NT2/D1 (cell line): ENCODE data around the gene ZPBP.

Source experiments
- DNase-seq: peaks from one replicate; pipeline ENCODE4 v3.0.0-alpha.2; 2011; ENCODE audit warnings: low read depth, low spot score
- H3K27me3 ChIP-seq: 2 replicates; pipeline ENCODE4 v1.6.0; 2011; ENCODE audit warnings: mild to moderate bottlenecking; ENCODE audit not compliant: insufficient read length, insufficient read depth
- H3K36me3 ChIP-seq: 2 replicates; pipeline ENCODE4 v1.6.1; 2011; ENCODE audit warnings: mild to moderate bottlenecking, low read length, mixed read lengths; ENCODE audit not compliant: insufficient read depth, insufficient read length
- H3K4me1 ChIP-seq: 2 replicates; pipeline ENCODE4 v1.5.1; 2011; ENCODE audit not compliant: insufficient read depth, insufficient read length
- H3K4me3 ChIP-seq: 2 replicates; pipeline ENCODE4 v1.5.1; 2011; ENCODE audit warnings: low read depth; ENCODE audit not compliant: insufficient read length
- H3K9ac ChIP-seq: 2 replicates; pipeline ENCODE4 v1.6.0; 2011; ENCODE audit warnings: low read depth; ENCODE audit not compliant: insufficient read length
- H3K9me3 ChIP-seq: 2 replicates; pipeline ENCODE4 v1.5.1; 2011; ENCODE audit warnings: mild to moderate bottlenecking, low read length; ENCODE audit not compliant: insufficient read depth
- SUZ12 ChIP-seq: IDR thresholded peaks from 2 replicates; pipeline ENCODE4 v1.6.1; 2011; ENCODE audit not compliant: insufficient read length, insufficient read depth; ENCODE audit errors: extremely low read depth
- YY1 ChIP-seq: IDR thresholded peaks from 2 replicates; pipeline ENCODE4 v1.6.1; 2011; ENCODE audit not compliant: insufficient read length, insufficient read depth
- ZNF274 ChIP-seq: IDR thresholded peaks from 2 replicates; pipeline ENCODE4 v1.6.1; 2011; ENCODE audit warnings: mild to moderate bottlenecking, low read depth, low read length

ZPBP gene

DNA sequence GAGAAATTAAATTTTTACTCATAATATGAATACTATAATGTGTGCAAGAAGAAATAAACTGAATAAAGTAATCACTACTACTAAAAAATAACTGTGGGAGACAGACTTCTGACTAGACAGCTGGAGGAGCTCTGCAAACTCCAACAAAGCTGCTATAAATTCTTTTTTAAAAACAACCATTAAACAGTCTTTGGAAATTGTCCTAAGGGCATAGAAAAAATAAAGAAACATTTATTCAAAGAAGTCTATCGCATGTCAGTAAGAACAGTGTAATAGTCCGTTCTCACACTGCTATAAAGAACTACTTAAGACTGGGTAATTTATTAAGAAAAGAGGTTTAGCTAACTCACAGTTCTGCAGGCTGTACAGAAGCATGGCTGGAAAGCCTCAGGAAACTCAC, 56.0 kb downstream of the ZPBP start:
- Histone ChIP-seq H3K27me3 (no peaks in the 10 kb centered on the region), H3K9ac (no peak overlapping the region), H3K4me3 (no peak overlapping the region), H3K36me3 (no peaks in the 10 kb centered on the region), H3K9me3 (no peaks in the 10 kb centered on the region), H3K4me1 (peaks cover 8% of the 10 kb centered on the region)
- no peak for DNase-seq
- no peak for TF ChIP-seq ZNF274
- no peak for TF ChIP-seq SUZ12
- TF ChIP-seq YY1 = no peak

- no peaks in the 10 kb centered on the region for H3K4me1 ChIP-seq
- H3K36me3 ChIP-seq = no peaks in the 10 kb centered on the region
- TF ChIP-seq ZNF274 = no peak
- no peak for TF ChIP-seq YY1
- no peak for TF ChIP-seq SUZ12
- no peaks in the 10 kb centered on the region for H3K27me3 ChIP-seq
- H3K9me3 ChIP-seq = no peaks in the 10 kb centered on the region
- no peak for DNase-seq
- H3K4me3 ChIP-seq = no peak overlapping the region
- H3K9ac ChIP-seq = no peak overlapping the region
Measured at GRCh38 chr7:50022991-50023390, 70.1 kb downstream of the ZPBP start.

- TF ChIP-seq SUZ12 = no peak
- no peak for TF ChIP-seq YY1
- no peak for TF ChIP-seq ZNF274
- H3K4me3 ChIP-seq = no peak overlapping the region
- no peaks in the 10 kb centered on the region for H3K27me3 ChIP-seq
- H3K9me3 ChIP-seq = no peaks in the 10 kb centered on the region
- H3K36me3 ChIP-seq = no peaks in the 10 kb centered on the region
- DNase-seq = no peak
- no peak overlapping the region for H3K9ac ChIP-seq
- no peaks in the 10 kb centered on the region for H3K4me1 ChIP-seq
Measured at GRCh38 chr7:50022451-50022850, 70.6 kb downstream of the ZPBP start.

DNA sequence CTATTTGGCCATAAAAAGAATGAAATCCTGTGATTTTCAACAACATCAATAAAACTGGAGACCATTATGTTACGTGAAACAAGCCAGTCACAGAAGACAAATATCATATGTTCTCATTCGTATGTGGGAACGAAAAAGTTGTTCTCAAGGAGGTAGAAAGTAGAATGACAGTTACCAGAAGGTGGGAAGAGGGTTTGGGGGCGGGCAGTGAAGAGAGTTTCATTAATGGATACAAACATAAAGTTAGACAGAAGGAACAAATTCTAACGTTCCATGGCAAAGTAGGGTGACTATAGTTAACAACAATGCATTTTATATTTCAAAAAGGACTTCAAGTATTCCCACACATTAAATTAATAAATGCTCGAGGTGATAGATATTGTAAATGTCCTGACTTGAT, 97.4 kb downstream of the ZPBP start:
- Histone ChIP-seq H3K36me3 (no peaks in the 10 kb centered on the region), H3K9me3 (0 out of 2 replicates have a peak, but pooled peaks cover 2% of the 10 kb centered on the region), H3K4me1 (no peaks in the 10 kb centered on the region), H3K4me3 (no peak overlapping the region), H3K27me3 (no peaks in the 10 kb centered on the region), H3K9ac (no peak overlapping the region)
- no peak for DNase-seq
- TF ChIP-seq SUZ12 (no peak), ZNF274 (no peak), YY1 (no peak)

- no peak overlapping the region for H3K4me3 ChIP-seq
- H3K9ac ChIP-seq = no peak overlapping the region
- H3K9me3 ChIP-seq = peaks cover 42% of the 10 kb centered on the region
- peak; percentile 42 for DNase-seq
- H3K27me3 ChIP-seq = no peaks in the 10 kb centered on the region
- H3K4me1 ChIP-seq = no peaks in the 10 kb centered on the region
- TF ChIP-seq ZNF274 (no peak), SUZ12 (no peak), YY1 (no peak)
- no peaks in the 10 kb centered on the region for H3K36me3 ChIP-seq
Measured at GRCh38 chr7:49986191-49986590, 106.9 kb downstream of the ZPBP start.

DNA sequence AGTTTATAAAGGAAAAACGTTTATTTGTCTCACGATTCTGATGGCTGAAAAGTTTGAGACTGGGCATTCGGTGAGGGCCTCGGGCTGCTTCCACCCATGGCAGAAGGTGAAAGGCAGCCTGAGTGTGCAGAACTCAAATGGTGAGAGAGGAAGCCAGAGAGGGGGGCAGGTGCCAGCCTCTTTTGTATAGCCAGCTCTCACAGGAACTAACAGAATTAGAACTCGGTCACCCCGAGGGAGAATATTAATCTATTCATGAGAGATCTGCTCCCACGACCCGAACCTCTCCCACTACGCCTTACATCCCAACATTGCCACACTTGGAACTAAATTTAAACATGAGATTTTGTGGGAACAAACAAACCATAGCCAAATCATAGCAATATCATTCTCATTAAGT, 112.6 kb downstream of the ZPBP start:
- H3K4me3 ChIP-seq = no peak overlapping the region
- H3K4me1 ChIP-seq = no peaks in the 10 kb centered on the region
- H3K9ac ChIP-seq = no peak overlapping the region
- DNase-seq = no peak
- H3K36me3 ChIP-seq = no peaks in the 10 kb centered on the region
- no peaks in the 10 kb centered on the region for H3K27me3 ChIP-seq
- TF ChIP-seq YY1 = no peak
- no peak for TF ChIP-seq SUZ12
- no peak for TF ChIP-seq ZNF274
- H3K9me3 ChIP-seq = no peaks in the 10 kb centered on the region

- no peak for TF ChIP-seq ZNF274
- no peak for TF ChIP-seq YY1
- TF ChIP-seq SUZ12 = no peak
- Histone ChIP-seq H3K9me3 (no peaks in the 10 kb centered on the region), H3K4me3 (no peak overlapping the region), H3K27me3 (no peaks in the 10 kb centered on the region), H3K4me1 (no peaks in the 10 kb centered on the region), H3K9ac (no peak overlapping the region), H3K36me3 (no peaks in the 10 kb centered on the region)
- no peak for DNase-seq
Measured at GRCh38 chr7:49976238-49976637, 116.8 kb downstream of the ZPBP start.
